Cardiac fibroblast (primary cell): ENCODE results near the gene HDHD5.

Experiments
- DNase-seq, 2 donors: peaks; one replicate each; pipeline versions ENCODE4 v3.0.0 to v3.0.0-alpha.2; 2010; ENCODE audit warnings: low read depth in 2 of 2
- H3K4me3 ChIP-seq, 2 donors: replicated peaks in 1 of 2; 1 replicate in 1 of 2; 2 replicates in 1 of 2; pipeline ENCODE4 v1.5.1; 2011; ENCODE audit warnings: low read depth in 2 of 2, low read length in 2 of 2, mild to moderate bottlenecking in 2 of 2, moderate library complexity in 1 of 2
- CTCF ChIP-seq: IDR thresholded peaks from one replicate; pipeline ENCODE4 v1.5.1; 2011; ENCODE audit warnings: low read depth, mild to moderate bottlenecking, low read length, inconsistent platforms

HDHD5 gene

GRCh38 chr22:17112491-17113042 is 46.5 kb downstream of the HDHD5 start:
- no peak for DNase-seq
- no peak for TF ChIP-seq CTCF
- no peak overlapping the region for H3K4me3 ChIP-seq

- TF ChIP-seq CTCF = no peak
- no peak for DNase-seq
- no peak overlapping the region for H3K4me3 ChIP-seq
Measured at GRCh38 chr22:17110791-17111550, 48.1 kb downstream of the HDHD5 start.

- no peak overlapping the region for H3K4me3 ChIP-seq
- DNase-seq = no peak
- no peak for TF ChIP-seq CTCF
Measured at GRCh38 chr22:17109976-17110375, 49.1 kb downstream of the HDHD5 start.

GRCh38 chr22:17109113-17109865 is 49.8 kb downstream of the HDHD5 start:
- no peak for TF ChIP-seq CTCF
- no peak for DNase-seq
- no peak overlapping the region for H3K4me3 ChIP-seq

- no peak overlapping the region for H3K4me3 ChIP-seq
- no peak for DNase-seq
- no peak for TF ChIP-seq CTCF
Measured at GRCh38 chr22:17108256-17109112, 50.6 kb downstream of the HDHD5 start.

GRCh38 chr22:17107547-17107810 is 51.6 kb downstream of the HDHD5 start:
- DNase-seq = no peak
- H3K4me3 ChIP-seq = no peak overlapping the region
- no peak for TF ChIP-seq CTCF
